Nephron progenitor cell (in vitro differentiated cells): ENCODE measurements around the gene ZC3HAV1L.
"Not testable (repeated sequence)": the region's sequence is repeated elsewhere in the genome, so short reads cannot be mapped to it uniquely, and the experiment has no call there.

Experiments used
- DNase-seq: peaks from one replicate; pipeline ENCODE4 v3.0.0; 2021
- H3K27ac Mint-ChIP-seq: 2 replicates; pipeline ENCODE4 v1.8.0; 2021; ENCODE audit warnings: mild to moderate bottlenecking, moderate library complexity, mixed read lengths
- H3K27me3 Mint-ChIP-seq: 2 replicates; pipeline ENCODE4 v1.8.0; 2021; ENCODE audit warnings: mild to moderate bottlenecking, low read depth, mixed read lengths; ENCODE audit not compliant: poor library complexity
- H3K36me3 Mint-ChIP-seq: 2 replicates; pipeline ENCODE4 v1.8.0; 2021; ENCODE audit warnings: low read depth, mixed read lengths
- H3K4me1 Mint-ChIP-seq: 2 replicates; pipeline ENCODE4 v1.8.0; 2021; ENCODE audit warnings: mixed read lengths
- H3K4me3 Mint-ChIP-seq: 2 replicates; pipeline ENCODE4 v1.8.0; 2021; ENCODE audit warnings: mild to moderate bottlenecking, moderate library complexity, mixed read lengths
- H3K9me3 Mint-ChIP-seq: 2 replicates; pipeline ENCODE4 v1.8.0; 2021; ENCODE audit warnings: mild to moderate bottlenecking, moderate library complexity, mixed read lengths
- TF ChIP-seq, protein P1 (sequence below): fragments of 200-600 bp; sonication (generic); IDR thresholded peaks from 2 replicates; pipeline ENCODE4 v1.5.0; 2021; ENCODE audit warnings: antibody characterized with exemption

Gene ZC3HAV1L

DNA sequence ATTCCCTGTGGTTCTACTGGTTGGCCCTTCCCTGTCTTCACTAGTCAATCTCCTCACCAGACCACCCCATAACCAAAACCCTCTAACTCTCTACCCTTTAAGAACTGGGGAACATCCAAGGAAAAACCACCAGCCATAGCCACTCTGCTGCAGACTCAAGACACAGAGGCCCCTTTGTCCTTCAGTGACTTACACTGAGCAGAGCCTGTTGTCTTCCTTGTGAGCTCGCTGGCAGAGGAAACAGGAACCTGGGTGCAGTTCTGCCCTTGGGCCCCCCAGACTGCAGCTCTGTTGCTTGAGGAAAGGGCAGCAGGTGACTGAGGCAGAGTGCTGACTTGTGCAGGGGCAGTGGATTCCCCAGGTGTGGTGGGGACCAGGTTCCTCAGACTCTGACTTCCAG is 43.1 kb upstream of the ZC3HAV1L start:
- Mint-ChIP-seq H3K27me3 (no peaks in the 10 kb centered on the region), H3K36me3 (peaks cover 32% of the 10 kb centered on the region), H3K4me3 (no peak overlapping the region), H3K9me3 (no peaks in the 10 kb centered on the region), H3K27ac (no peak overlapping the region), H3K4me1 (peaks cover 4% of the 10 kb centered on the region)
- TF ChIP-seq, protein P1, sequence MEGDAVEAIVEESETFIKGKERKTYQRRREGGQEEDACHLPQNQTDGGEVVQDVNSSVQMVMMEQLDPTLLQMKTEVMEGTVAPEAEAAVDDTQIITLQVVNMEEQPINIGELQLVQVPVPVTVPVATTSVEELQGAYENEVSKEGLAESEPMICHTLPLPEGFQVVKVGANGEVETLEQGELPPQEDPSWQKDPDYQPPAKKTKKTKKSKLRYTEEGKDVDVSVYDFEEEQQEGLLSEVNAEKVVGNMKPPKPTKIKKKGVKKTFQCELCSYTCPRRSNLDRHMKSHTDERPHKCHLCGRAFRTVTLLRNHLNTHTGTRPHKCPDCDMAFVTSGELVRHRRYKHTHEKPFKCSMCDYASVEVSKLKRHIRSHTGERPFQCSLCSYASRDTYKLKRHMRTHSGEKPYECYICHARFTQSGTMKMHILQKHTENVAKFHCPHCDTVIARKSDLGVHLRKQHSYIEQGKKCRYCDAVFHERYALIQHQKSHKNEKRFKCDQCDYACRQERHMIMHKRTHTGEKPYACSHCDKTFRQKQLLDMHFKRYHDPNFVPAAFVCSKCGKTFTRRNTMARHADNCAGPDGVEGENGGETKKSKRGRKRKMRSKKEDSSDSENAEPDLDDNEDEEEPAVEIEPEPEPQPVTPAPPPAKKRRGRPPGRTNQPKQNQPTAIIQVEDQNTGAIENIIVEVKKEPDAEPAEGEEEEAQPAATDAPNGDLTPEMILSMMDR, result no peak
- DNase-seq, result no peak

DNA sequence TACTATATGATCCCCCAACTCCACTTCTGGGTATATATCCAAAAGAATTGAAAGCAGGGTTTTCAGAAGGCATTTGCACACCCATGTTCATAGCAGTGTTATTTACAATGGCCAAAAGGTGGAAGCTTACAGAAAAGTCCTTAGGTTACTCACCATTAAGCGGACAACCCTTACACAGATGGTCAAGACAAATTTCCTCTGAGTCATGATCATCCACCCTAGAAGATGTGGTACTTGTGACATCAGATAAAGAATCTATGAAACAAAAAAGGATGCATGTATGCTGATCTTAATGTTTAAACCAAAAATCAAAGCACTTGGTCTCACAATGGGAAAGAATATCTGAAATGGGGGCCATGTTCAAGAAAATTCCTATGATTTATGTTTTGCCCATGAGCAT is 42.6 kb upstream of the ZC3HAV1L start:
- peaks cover 4% of the 10 kb centered on the region for H3K4me1 Mint-ChIP-seq
- H3K36me3 Mint-ChIP-seq, result peaks cover 27% of the 10 kb centered on the region
- H3K27me3 Mint-ChIP-seq, result no peaks in the 10 kb centered on the region
- no peak overlapping the region for H3K27ac Mint-ChIP-seq
- TF ChIP-seq, protein P1, result no peak
- no peak for DNase-seq
- no peak overlapping the region for H3K4me3 Mint-ChIP-seq
- no peaks in the 10 kb centered on the region for H3K9me3 Mint-ChIP-seq

DNA sequence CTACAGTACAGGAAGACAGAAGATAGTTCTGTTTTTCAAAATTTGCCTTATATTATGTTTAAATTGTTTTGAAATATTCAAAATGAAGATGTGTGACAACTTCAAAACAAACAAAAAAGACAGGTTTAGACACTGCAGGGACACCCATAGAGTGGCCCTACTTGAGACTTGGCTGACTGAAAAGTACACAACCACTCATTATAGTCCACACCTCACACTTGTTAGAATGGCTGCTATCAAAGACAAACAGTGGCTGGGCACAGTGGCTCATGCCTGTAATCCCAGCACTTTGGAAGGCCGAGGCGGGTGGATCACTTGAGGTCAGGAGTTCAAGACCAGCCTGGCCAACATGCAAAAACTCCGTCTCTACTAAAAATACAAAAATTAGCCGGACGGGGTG is 41.9 kb upstream of the ZC3HAV1L start:
- H3K36me3 Mint-ChIP-seq, result peaks cover 22% of the 10 kb centered on the region
- not testable (repeated sequence) for H3K4me1 Mint-ChIP-seq, H3K27ac Mint-ChIP-seq, H3K9me3 Mint-ChIP-seq, H3K27me3 Mint-ChIP-seq, DNase-seq, H3K4me3 Mint-ChIP-seq

DNA sequence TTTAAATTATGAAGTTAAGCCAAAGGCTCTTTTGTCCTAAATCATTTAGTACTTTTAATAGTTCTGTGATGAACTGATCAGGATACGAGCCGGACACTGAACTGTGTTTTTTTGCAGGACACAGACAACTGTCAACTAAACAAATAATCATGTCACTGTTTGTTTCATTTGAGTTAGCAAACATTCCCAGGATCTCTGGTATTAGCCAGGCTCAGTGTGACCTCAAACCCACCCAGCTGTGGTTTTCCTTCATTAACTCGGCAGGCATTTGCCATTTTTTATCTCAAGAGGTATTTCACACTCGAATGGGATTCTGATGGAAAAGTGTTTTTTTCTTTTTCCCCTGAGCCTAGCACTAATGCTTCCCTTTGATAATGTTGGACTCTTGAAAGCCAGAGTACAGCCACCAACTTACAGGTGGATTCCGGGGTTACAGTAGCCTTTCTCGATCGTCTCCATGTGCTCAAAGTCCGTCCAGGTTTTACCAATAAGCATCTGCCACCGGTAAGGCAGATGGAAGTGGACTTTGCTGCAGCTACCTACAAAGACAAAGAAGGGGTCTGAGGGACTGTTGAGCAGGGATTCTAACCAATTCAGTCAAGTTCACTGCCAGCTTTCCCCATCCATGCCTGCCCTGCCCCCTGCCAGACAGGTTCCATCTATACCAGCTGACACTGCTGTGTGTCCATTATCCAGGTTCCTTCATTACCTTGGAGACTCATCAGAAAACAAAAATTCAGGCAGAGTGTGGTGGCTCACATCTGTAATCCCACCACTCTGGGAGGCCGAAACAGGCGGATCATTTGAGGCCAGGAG is 40.2 kb upstream of the ZC3HAV1L start:
- TF ChIP-seq, protein P1, result no peak
- Mint-ChIP-seq H3K27ac (peak overlapping the region; percentile 68), H3K4me1 (peaks cover 4% of the 10 kb centered on the region), H3K4me3 (no peak overlapping the region), H3K9me3 (no peaks in the 10 kb centered on the region), H3K27me3 (no peaks in the 10 kb centered on the region), H3K36me3 (peaks cover 33% of the 10 kb centered on the region)
- no peak for DNase-seq

DNA sequence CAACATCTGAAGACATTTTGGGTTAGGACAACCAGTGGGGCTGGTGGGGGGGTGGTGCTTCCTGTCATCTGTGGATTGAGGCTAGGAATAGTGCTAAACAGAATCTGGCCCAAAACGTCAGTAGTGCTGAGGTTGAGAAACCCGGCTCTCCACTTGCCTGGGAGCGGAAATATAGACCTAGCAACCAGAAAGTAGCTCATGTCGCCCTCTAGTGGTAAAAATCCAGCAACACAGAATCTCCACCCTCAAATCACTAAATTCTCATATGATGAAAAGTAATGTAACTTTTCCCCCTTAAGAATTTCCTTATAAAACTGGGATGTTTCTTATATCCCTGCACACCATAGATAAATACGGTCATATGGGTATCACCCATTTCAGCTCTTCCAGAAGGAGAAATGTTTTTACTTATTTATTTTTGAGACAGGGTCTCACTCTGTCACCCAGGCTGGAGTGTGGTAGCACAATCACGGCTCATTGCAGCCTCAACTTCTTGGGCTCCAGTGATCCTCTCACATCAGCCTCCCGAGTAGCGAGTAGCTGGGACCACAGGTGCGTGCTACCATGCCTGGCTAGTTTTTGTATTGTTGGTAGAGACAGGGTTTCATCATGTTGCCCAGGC is 39.3 kb upstream of the ZC3HAV1L start:
- TF ChIP-seq, protein P1, result peak; percentile 82
- no peak overlapping the region for H3K27ac Mint-ChIP-seq
- peaks cover 32% of the 10 kb centered on the region for H3K36me3 Mint-ChIP-seq

DNA sequence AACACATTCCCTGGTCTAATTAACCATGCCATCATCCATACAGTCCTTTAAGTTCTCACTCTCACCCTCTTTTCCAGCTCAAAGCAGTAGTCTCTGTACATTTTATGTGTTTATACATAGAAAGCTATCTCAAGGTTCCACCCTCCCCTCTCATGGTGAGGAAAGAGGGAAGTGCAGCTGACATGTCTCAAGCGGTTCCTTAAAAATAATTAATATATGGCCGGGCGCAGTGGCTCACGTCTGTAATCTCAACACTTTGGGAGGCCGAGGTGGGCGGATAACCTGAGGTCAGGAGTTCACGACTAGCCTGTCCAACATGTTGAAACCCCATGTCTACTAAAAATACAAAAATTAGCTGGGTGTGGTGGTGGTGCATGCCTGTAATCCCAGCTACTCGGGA is 37.0 kb upstream of the ZC3HAV1L start:
- Mint-ChIP-seq H3K4me1 (no peaks in the 10 kb centered on the region), H3K27ac (no peak overlapping the region), H3K4me3 (no peak overlapping the region), H3K27me3 (no peaks in the 10 kb centered on the region), H3K9me3 (peaks cover 11% of the 10 kb centered on the region), H3K36me3 (peaks cover 39% of the 10 kb centered on the region)
- DNase-seq, result no peak
- TF ChIP-seq, protein P1, result no peak

More for the DNA sequence above, 39.3 kb upstream of the ZC3HAV1L start:
- Mint-ChIP-seq H3K9me3 (no peaks in the 10 kb centered on the region), H3K4me1 (no peaks in the 10 kb centered on the region), H3K27me3 (no peaks in the 10 kb centered on the region), H3K4me3 (no peak overlapping the region)
- peak; percentile 58 for DNase-seq
